ENCODE measurements around the gene SMPDL3B.

Gene SMPDL3B

DNA sequence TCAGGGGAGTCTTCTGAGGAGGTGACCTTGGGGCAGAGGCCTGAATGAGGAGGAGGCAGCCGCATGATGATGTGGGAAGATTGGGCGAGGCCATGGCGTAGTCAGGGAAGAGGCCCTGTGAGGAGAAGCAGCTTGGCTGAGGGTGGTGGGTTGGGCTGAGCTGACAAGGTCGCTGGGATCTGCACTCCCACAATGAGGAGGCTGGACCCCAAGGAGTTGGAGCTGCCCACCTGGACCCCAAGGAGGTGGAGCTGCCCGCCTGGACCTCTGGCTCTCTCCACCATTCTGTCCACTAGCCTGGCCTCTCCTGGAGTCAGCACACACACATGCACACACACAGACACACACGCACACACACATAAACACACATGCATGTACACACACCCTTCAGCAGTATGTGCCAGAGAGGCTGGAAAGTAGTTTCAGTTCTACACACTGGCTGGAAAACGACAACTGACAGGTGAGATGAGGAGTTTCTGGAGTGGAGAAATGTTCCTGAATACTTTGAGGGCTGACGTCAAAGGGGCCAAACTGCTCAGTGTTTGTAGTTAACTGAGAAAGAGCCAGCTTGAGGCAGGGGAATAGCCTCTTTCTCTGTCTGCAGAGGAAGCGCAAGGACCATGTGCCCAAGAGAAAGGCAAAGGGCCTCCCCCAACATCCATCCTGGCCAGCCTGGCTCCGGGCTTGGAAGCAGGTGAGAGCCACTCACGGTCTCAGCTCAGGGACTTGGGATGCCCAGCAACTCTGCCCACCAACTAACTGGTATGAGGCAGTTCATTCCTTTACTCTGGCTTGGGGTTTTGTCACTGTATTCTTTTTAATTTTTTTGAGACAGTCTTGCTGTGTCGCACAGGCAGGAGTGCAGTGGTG, 7.1 kb downstream of the SMPDL3B start:
- DNase-seq = no peak

DNA sequence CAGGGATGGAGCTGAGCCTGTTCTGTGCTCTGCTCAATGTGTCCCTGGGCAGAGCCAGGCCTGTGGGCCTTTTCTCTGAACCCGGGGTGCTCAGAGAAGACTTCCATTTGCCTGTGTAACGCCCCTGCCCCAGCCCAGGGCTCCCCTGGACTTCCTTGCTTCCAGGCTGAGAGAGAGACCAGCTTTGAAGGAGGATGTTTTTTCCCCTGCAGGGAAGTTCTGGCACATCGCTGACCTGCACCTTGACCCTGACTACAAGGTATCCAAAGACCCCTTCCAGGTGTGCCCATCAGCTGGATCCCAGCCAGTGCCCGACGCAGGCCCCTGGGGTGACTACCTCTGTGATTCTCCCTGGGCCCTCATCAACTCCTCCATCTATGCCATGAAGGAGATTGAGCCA, 10.2 kb downstream of the SMPDL3B start:
- DNase-seq = no peak

- DNase-seq = no peak
Measured at GRCh38 chr1:27949027-27949426, 14.2 kb downstream of the SMPDL3B start.

DNA sequence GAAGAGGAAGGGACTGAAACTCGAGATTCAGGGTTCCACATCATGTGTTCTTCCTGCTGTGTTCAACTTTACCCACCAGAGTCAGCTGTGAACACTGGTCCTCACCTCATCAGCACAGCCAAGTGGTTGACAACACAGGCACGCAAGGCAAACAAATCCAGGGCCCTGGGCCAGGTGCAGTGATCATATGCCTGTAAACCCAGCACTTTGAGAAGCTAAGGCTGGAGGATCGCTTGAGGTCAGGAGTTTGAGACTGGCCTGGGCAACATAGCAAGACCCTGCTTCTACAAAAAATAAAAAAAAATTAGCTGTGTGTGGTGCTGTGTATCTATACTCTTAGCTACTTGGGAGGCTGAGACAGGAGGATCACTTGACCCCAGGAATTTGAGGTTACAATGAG, 16.6 kb downstream of the SMPDL3B start:
- DNase-seq = no peak

GRCh38 chr1:27952147-27952546, 17.3 kb downstream of the SMPDL3B start:
- DNase-seq = no peak

GRCh38 chr1:27954186-27954585, 19.4 kb downstream of the SMPDL3B start:
- DNase-seq = no peak

DNA sequence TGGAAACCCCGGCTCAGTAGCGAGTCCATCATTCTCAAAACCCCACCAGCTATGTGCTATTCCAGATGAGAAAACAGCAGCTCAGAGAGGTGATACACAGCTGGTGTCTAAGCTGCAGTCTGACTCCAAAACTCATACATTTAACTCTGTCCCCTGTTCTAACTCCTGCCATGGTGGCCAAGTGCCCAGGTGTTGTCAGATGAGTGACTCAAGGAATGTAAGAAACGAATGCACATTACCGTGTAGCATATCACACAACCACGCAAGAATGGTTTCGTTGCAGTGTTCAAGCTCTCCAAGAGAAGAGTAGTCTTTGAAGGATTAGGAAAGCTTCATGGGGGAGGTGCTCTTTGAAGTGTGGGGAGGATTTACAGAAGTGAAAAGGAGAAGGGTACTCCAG, 20.3 kb downstream of the SMPDL3B start:
- no peak for DNase-seq

- no peak for DNase-seq
Measured at GRCh38 chr1:27956761-27957160, 22.0 kb downstream of the SMPDL3B start.

DNA sequence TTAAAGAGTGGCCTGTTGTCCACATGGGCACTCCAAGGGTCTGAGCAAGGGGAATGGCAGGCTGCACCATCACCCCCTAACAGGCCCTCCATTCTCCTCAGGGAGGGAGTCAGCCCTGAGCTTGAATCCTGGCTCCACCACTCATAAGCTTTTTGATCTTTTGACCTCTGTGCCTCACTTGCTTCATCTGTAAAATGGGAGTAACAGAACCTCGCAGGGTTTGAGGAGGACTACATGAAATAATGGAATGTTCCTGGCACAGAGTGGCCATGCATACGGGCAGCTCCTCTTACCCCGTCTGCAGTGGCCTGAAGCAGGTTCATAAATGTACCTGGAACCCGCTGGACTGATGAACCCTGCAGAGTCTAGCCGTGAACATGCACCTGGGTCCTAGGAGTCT, 22.9 kb downstream of the SMPDL3B start:
- no peak for DNase-seq

GRCh38 chr1:27958513-27958912, 23.7 kb downstream of the SMPDL3B start:
- no peak for DNase-seq

- DNase-seq = peak; percentile 84
Measured at GRCh38 chr1:27959792-27960603, 25.2 kb downstream of the SMPDL3B start, which contains the start of gene XKR8. XKR8 (plus strand) TSS chr1:27959973; CDS start chr1:27960070, 97 bp downstream.

- no peak for DNase-seq
Measured at GRCh38 chr1:27960762-27961645, 26.2 kb downstream of the SMPDL3B start.

DNA sequence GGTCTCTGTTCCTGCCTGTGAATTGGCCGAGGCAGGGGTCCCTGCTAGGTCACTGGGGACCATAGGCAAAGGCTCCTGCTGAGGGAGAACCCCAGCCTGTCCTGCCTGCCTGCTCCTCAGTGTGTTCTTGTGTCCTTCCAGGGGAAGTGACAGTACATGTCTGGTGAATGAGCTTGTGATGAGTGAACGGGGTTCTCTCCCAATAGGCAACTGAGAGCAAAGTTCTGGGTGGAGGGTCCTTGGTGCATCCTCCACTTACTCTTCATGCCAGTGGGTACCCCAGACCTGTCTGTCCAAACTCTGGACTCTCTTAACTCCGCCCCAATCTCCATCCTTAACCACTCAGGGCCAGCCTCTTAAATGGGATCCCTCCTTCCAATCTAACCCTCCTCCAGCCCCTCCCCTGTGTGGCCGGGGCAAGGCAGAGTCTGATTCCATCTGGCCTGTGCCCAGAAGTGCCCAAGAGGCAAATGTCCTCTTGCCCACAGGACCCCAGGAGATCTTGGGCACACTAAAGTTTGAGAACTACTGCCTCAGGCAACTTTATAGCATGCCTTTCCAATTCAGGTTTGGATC, 26.9 kb downstream of the SMPDL3B start:
- no peak for DNase-seq

GRCh38 chr1:27963393-27963792, 28.6 kb downstream of the SMPDL3B start:
- DNase-seq = no peak

DNA sequence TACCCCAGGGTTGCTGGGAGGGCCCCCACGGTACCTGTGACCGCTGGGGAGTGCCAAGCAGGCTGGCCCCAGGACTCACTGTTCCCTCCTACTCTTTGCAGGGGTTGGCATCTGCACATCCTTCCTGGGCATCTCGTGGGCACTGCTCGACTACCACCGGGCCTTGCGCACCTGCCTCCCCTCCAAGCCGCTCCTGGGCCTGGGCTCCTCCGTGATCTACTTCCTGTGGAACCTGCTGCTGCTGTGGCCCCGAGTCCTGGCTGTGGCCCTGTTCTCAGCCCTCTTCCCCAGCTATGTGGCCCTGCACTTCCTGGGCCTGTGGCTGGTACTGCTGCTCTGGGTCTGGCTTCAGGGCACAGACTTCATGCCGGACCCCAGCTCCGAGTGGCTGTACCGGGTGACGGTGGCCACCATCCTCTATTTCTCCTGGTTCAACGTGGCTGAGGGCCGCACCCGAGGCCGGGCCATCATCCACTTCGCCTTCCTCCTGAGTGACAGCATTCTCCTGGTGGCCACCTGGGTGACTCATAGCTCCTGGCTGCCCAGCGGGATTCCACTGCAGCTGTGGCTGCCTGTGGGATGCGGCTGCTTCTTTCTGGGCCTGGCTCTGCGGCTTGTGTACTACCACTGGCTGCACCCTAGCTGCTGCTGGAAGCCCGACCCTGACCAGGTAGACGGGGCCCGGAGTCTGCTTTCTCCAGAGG, 31.8 kb downstream of the SMPDL3B start:
- DNase-seq = no peak

DNA sequence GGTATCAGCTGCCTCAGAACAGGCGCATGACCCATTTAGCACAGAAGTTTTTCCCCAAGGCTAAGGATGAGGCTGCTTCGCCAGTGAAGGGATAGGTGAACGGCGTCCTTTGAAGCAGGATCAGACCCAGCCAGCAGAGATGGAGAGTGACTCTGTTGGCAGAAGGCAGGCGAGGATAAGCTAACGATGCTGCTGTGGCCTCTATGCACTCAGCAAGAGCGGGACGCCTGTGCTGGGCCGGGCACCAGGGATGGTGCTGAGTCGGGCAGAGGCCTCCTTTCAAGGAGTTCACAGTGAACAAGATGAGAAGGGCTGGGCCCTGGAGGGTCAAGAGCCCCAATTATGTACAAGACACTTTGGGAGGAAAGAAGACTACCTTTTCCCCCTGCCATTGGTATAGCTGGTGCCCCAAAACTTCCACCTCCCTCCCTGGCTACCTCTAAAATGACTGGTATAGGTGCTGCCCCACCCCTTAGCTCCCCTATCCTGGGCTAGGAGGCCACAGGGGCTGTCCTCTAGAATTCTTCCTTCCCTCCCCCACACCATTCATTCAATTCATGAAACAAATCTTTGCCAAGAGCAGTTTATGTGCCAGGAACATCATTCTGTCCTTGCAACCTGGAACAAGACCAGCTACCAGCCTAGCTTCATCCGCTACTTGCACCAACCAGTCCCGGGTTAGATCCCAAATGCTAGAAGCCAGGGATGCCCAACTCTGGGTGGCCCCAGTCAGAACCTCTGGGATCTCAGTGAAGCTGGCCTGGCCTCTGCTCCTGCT, 32.5 kb downstream of the SMPDL3B start:
- no peak for DNase-seq

- no peak for DNase-seq
Measured at GRCh38 chr1:27967884-27968466, 33.2 kb downstream of the SMPDL3B start.

GRCh38 chr1:27968692-27969091, 33.9 kb downstream of the SMPDL3B start:
- no peak for DNase-seq

DNA sequence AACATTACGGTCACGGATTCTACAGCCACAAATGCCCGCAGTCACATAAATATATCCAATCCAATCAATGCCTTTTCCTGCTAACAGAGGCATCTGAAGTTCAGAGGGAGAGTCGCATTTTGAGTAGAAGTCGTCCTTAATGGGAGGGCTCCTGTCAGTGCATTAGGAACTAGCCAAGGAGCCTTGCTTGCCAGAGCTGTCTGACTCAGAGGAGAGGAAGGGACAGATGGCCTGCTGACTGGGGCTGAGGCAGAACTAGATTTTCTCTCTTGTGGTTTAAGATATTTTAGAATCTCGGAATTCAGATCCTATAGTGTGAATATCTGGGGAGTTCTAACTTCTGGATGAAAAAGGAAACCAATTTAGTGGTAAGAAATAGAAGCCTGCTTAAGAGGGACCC, 35.6 kb downstream of the SMPDL3B start:
- DNase-seq = no peak

DNA sequence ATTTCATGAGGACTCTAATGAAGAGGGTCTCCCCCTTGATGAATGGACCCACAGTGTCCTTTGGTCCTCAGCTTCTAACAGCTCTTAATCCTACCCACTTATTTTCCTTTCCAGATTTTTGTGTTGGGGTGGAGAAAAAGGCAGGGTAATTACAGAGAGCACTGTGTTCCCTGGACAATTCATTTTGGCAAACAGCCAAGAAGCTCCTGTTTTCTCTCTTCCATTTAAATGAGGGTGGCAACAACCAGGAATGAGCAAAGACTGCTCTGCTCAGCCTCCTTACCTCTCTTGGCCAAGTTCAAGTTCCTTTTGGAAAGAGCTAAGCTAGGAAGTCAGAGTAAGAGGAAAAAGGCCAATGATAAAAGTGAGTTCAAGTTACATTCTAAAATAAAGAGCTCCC, 36.9 kb downstream of the SMPDL3B start:
- no peak for DNase-seq

DNA sequence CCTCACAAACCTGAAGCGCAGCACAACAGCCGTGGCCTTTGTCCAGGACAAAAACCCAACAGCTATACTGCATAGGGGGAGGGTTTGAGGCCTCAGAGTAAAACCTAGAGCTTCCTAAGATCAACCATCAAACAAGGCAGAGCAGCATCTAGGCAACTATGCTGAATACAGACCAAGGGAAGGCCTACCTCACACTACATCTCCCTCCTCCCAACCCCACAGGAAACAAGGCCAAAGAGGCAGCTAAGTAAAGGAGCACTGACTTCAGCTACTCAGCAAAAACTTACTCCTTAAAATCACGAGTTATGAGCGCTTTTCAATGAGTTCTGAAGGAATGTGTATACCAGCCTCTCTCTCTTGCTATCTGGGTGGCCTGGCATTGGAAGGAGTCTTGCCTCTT, 37.3 kb downstream of the SMPDL3B start:
- DNase-seq = no peak

Measured in CD4-positive, alpha-beta T cell treated with Interleukin-17A for 1 hour (primary cell).